Liver (tissue), 9 donors: ENCODE results near the gene VWA7. TPM values are rescaled to one million over a fixed set of nuclear protein-coding genes. Genes with fewer than 3 reads are reported as not detected.

Experiments used
- DNase-seq: peaks from one replicate; pipeline ENCODE4 v3.0.0-alpha.2; 2017; ENCODE audit warnings: low spot score
- H3K27ac ChIP-seq, 2 donors: one replicate each; pipeline ENCODE4 v1.7.0; 2013; ENCODE audit warnings: inconsistent platforms in 2 of 2, low read length in 2 of 2, control low read depth in 1 of 2, low read depth in 1 of 2, mild to moderate bottlenecking in 1 of 2
- H3K27me3 ChIP-seq, 4 donors: one replicate each; pipeline versions ENCODE4 v1.6.1 to v1.7.0; 2013; ENCODE audit warnings: low read length in 3 of 4, inconsistent platforms in 1 of 4, mild to moderate bottlenecking in 1 of 4, moderate library complexity in 1 of 4; ENCODE audit not compliant: control insufficient read depth in 4 of 4, insufficient read depth in 4 of 4
- H3K36me3 ChIP-seq, 4 donors: one replicate each; pipeline versions ENCODE4 v1.6.1 to v1.7.0; 2013; ENCODE audit warnings: low read length in 3 of 4, mild to moderate bottlenecking in 3 of 4, low read depth in 1 of 4, moderate library complexity in 1 of 4; ENCODE audit not compliant: control insufficient read depth in 4 of 4, insufficient read depth in 3 of 4
- H3K4me1 ChIP-seq, 4 donors: one replicate each; pipeline versions ENCODE4 v1.6.1 to v1.7.0; 2013; ENCODE audit warnings: low read length in 3 of 4, mild to moderate bottlenecking in 3 of 4, moderate library complexity in 1 of 4; ENCODE audit not compliant: control insufficient read depth in 4 of 4, insufficient read depth in 4 of 4
- H3K4me3 ChIP-seq, 3 donors: one replicate each; pipeline versions ENCODE4 v1.6.1 to v1.7.0; 2013; ENCODE audit warnings: low read length in 3 of 3, control low read depth in 1 of 3, low read depth in 1 of 3, mild to moderate bottlenecking in 1 of 3
- H3K9ac ChIP-seq, 2 donors: one replicate each; pipeline ENCODE4 v1.7.0; 2013; ENCODE audit warnings: low read length in 2 of 2, mild to moderate bottlenecking in 2 of 2, moderate library complexity in 2 of 2, control low read depth in 1 of 2, low read depth in 1 of 2
- H3K9me3 ChIP-seq, 4 donors: one replicate each; pipeline versions ENCODE4 v1.6.1 to v1.7.0; 2013; ENCODE audit warnings: low read length in 3 of 4; ENCODE audit not compliant: control insufficient read depth in 4 of 4
- EGR1 ChIP-seq, 2 donors: IDR thresholded peaks; 2 replicates each; pipeline ENCODE4 v1.6.1; 2016 to 2018; ENCODE audit warnings: antibody characterized with exemption in 2 of 2, low read depth in 2 of 2
- HNF4A ChIP-seq, 2 donors: conservative IDR thresholded peaks; 2 replicates each; pipeline ENCODE4 v1.6.1; 2016; ENCODE audit warnings: antibody characterized with exemption in 2 of 2, mild to moderate bottlenecking in 2 of 2
- HNF4G ChIP-seq: IDR thresholded peaks from 2 replicates; pipeline ENCODE4 v1.6.1; 2016; ENCODE audit warnings: antibody characterized with exemption
- JUND ChIP-seq, 2 donors: IDR thresholded peaks; 2 replicates each; pipeline ENCODE4 v1.6.1; 2016; ENCODE audit warnings: antibody characterized with exemption in 2 of 2
- NR2F2 ChIP-seq: IDR thresholded peaks from 2 replicates; pipeline ENCODE4 v1.6.1; 2016; ENCODE audit warnings: antibody characterized with exemption
- RAD21 ChIP-seq, 2 donors: IDR thresholded peaks; 2 replicates each; pipeline ENCODE4 v1.6.1; 2016; ENCODE audit warnings: antibody characterized with exemption in 2 of 2, mild to moderate bottlenecking in 2 of 2
- REST ChIP-seq: IDR thresholded peaks from 2 replicates; pipeline ENCODE4 v1.6.1; 2016; ENCODE audit warnings: antibody characterized with exemption, mild to moderate bottlenecking
- RXRA ChIP-seq, 2 donors: IDR thresholded peaks; 2 replicates each; pipeline ENCODE4 v1.6.1; 2017 to 2018; ENCODE audit warnings: antibody characterized with exemption in 2 of 2, mild to moderate bottlenecking in 1 of 2
- SP1 ChIP-seq: IDR thresholded peaks from 2 replicates; pipeline ENCODE4 v1.6.1; 2018; ENCODE audit warnings: antibody characterized with exemption, mild to moderate bottlenecking
- TAF1 ChIP-seq: conservative IDR thresholded peaks from 2 replicates; pipeline ENCODE4 v1.6.1; 2016; ENCODE audit warnings: antibody characterized with exemption, mild to moderate bottlenecking
- YY1 ChIP-seq: IDR thresholded peaks from 2 replicates; pipeline ENCODE4 v1.6.1; 2016; ENCODE audit warnings: antibody characterized with exemption, mild to moderate bottlenecking
- ZBTB33 ChIP-seq: IDR thresholded peaks from 2 replicates; pipeline ENCODE4 v1.6.1; 2016; ENCODE audit warnings: antibody characterized with exemption
- WGBS: extraction: QIAGEN DNeasy Blood & Tissue Kit; methylation state at CpG from one replicate; pipeline ENCODE4 v1.1.7; 2013; 5-methylcytosine and 5-hydroxymethylcytosine counted together
- polyA plus RNA-seq, 2 donors: library from polyadenylated mRNA; stranded (reverse) in 1 of 2; unstranded in 1 of 2; fragments of 200-250 nt in 1 of 2; fragments of >200 nt in 1 of 2; fragmentation: Nextera tagmentation in 1 of 2; extraction: Ambion mirVana in 1 of 2; gene quantifications; one replicate each; pipeline versions ENCODE4 v1.2.1 to v1.2.3, GENCODE V29; 2013 to 2015
- total RNA-seq, 2 donors: library from RNA; depleted of rRNA; stranded (reverse); fragments of >200 nt; gene quantifications; one replicate each; pipeline ENCODE4 v1.2.3, GENCODE V29; 2014
- TF ChIP-seq, protein P1 (sequence below): fragments of 150-350 bp; IDR thresholded peaks from 2 replicates; pipeline ENCODE4 v1.5.1; 2017; ENCODE audit warnings: improper control_type of control experiment, low read depth, low read length; ENCODE audit not compliant: missing input control
- TF ChIP-seq, protein P2 (sequence below): IDR thresholded peaks from 2 replicates; pipeline ENCODE4 v1.6.1; 2016; ENCODE audit warnings: antibody characterized with exemption
- donor health status: healthy.
- donor health status: healthy.
- donor health status: healthy.
- donor health status: healthy.
- donor health status: healthy.

Gene VWA7
- total and polyA plus RNA-seq, 4 donors, result 0.17 to 2.0 (median 0.92) TPM

DNA sequence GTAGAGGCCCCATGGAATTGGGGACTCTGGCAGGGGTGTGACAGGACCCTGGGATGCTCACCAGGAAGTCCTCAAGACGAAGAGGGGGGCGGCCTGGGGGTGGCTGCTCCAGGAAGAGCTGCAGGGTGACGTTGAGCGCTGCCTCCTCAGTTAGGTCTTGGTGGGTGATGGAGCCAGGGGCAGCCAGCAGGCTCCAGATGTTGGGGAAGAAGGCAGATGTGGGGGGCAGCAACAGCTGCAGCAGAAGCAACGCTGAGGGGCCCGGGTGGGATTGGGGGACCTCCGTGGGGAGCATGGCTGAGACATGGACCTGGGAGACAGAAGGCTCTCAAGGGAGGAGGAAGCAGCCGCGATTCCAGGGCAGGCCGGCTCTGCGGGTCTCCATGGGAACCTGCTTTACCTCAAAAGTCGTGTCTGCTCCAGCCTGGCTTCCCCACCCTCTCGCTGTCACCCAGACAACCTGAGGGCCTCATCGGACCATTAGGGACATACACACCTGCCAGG is 591 bp downstream of the VWA7 start:
- peaks cover 0 to 20% (median 5%) of the 10 kb centered on the region in 4 donors for H3K36me3 ChIP-seq
- peak overlapping the region; percentile 67 to 71 for H3K27ac ChIP-seq
- WGBS, result 43% methylated on average over 14 of the region's 14 CpGs
- H3K4me1 ChIP-seq, result peaks cover 9 to 46% (median 31%) of the 10 kb centered on the region in 4 donors
- DNase-seq, result no peak
- H3K9me3 ChIP-seq, result no peaks in the 10 kb centered on the region
- H3K27me3 ChIP-seq, result no peaks in the 10 kb centered on the region
- H3K9ac ChIP-seq, result peak overlapping the region; percentile 51 to 57
- no peak overlapping the region for H3K4me3 ChIP-seq
- TF ChIP-seq HNF4A (conservative IDR thresholded peaks at IDR 0.05), result no peak
- no peak for TF ChIP-seq EGR1 (IDR thresholded peaks at IDR 0.05; ENCODE audit: low read depth in 2 of 2)
- no peak for TF ChIP-seq TAF1
- no peak for TF ChIP-seq SP1
- no peak for TF ChIP-seq RXRA (IDR thresholded peaks at IDR 0.05)
- no peak for TF ChIP-seq REST
- TF ChIP-seq NR2F2, result no peak
- no peak for TF ChIP-seq RAD21 (IDR thresholded peaks at IDR 0.05)
- TF ChIP-seq, protein P1, sequence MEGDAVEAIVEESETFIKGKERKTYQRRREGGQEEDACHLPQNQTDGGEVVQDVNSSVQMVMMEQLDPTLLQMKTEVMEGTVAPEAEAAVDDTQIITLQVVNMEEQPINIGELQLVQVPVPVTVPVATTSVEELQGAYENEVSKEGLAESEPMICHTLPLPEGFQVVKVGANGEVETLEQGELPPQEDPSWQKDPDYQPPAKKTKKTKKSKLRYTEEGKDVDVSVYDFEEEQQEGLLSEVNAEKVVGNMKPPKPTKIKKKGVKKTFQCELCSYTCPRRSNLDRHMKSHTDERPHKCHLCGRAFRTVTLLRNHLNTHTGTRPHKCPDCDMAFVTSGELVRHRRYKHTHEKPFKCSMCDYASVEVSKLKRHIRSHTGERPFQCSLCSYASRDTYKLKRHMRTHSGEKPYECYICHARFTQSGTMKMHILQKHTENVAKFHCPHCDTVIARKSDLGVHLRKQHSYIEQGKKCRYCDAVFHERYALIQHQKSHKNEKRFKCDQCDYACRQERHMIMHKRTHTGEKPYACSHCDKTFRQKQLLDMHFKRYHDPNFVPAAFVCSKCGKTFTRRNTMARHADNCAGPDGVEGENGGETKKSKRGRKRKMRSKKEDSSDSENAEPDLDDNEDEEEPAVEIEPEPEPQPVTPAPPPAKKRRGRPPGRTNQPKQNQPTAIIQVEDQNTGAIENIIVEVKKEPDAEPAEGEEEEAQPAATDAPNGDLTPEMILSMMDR, result no peak
- no peak for TF ChIP-seq JUND (IDR thresholded peaks at IDR 0.05)
- no peak for TF ChIP-seq HNF4G
- TF ChIP-seq, protein P2, sequence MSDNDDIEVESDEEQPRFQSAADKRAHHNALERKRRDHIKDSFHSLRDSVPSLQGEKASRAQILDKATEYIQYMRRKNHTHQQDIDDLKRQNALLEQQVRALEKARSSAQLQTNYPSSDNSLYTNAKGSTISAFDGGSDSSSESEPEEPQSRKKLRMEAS, result no peak
- no peak for TF ChIP-seq ZBTB33
- TF ChIP-seq YY1, result no peak

- Histone ChIP-seq H3K9me3 (no peaks in the 10 kb centered on the region), H3K4me3 (no peak overlapping the region), H3K36me3 (peaks cover 0 to 14% (median 5%) of the 10 kb centered on the region in 4 donors), H3K27ac (peak overlapping the region; percentile 67 to 71), H3K9ac (no peak overlapping the region), H3K4me1 (peaks cover 9 to 46% (median 31%) of the 10 kb centered on the region in 4 donors), H3K27me3 (no peaks in the 10 kb centered on the region)
- WGBS, result 62% methylated on average over 32 of the region's 32 CpGs
- TF ChIP-seq NR2F2 (no peak), SP1 (peak; percentile 26), HNF4A (conservative IDR thresholded peaks at IDR 0.05) (peak; percentile 48 to 66), RXRA (IDR thresholded peaks at IDR 0.05) (peak; percentile 47 to 56)
- TF ChIP-seq, protein P2, result no peak
- DNase-seq, result no peak
Measured at GRCh38 chr6:31775633-31776484, 1.3 kb downstream of the VWA7 start.
